Measurements from ENCODE around the gene GALM.
"Not testable (repeated sequence)": the region's sequence is repeated elsewhere in the genome, so short reads cannot be mapped to it uniquely, and the experiment has no call there.

GALM gene

DNA sequence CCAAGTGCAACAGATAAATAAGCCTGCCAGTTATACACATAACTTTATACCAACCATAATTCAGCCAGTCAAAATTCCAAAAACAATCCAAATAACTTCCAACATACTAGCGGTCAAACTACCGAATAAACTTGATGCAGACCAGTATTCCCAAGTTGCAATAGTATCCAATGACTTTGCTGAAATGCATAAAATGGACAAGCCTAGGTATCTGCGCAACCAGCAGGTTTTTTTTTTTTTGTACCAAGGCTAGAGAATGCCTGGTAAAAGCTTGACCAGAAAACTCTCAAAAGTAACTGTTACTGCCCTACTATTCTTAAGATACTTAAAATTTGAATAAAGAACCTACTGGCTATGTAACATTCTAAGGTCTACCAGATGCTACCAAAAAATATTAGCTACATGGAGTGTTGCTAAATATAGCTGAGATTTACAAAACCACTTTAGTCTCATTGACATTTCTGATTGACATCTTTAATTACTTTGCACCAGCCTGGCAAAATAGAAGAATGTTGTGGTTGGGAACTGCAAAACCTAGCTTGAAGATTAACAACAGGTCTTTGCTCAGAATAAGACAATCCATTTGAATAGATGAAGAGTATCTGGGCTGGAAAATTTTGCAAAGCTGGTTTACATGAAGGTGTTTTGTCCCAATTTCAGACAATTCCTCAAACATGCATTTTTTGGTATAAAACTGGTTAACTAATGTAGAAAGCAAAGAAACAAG lies 77.9 kb downstream of the GALM start:
- no peak for DNase-seq

DNA sequence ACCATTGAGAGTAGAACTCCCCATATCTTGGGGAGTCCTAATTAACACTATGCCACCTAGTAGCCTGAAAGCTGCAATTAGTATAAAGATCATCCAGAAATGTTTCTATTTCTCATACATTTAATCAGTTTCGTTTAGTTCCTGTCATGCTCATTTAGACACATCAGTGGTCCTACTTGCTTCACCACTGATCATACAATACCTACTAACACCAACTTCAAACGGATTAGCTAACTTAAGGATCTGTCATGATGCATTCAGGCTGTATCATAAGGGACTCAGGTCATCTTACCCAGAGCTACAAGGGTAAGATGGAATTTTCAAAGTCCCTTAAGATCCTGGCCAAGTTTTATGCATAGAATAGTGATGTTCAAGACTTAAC lies 78.5 kb downstream of the GALM start:
- no peak for DNase-seq

DNA sequence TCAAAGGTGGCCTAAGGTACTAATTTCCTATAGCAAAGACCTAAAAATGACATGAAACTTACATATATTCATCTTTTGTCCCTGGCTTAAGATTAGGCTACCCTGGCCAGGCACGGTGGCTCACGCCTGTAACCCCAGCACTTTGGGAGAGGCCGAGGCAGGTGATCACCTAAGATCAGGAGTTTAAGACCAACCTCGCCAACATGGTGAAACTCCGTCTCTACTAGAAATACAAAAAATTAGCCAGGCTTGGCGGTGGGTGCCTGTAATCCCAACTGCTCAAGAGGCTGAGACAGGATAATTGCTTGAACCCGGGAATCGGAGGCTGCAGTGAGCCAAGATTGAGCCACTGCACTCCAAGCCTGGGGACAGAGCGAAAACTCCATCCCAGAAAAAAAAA lies 79.4 kb downstream of the GALM start:
- no peak for DNase-seq

DNA sequence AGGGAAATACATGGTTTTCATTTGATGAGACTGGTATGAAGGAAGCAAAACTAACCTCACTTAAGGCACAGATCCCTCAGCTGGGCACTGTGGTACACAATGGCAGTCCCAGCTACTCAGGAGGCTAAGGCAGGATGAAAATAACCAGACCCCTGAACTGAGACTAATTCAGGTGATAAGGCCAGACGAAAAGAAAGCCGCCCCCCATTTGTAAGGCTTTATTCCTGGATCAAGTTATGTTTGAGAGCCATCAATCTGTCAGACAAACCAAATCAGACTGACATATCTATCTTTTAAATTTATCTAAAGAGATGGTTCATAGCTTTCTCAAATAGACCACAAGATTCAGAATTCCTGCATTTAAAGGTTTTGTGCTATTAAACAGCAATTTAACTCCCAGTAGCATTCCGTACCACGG lies 81.1 kb downstream of the GALM start:
- DNase-seq, result no peak

DNA sequence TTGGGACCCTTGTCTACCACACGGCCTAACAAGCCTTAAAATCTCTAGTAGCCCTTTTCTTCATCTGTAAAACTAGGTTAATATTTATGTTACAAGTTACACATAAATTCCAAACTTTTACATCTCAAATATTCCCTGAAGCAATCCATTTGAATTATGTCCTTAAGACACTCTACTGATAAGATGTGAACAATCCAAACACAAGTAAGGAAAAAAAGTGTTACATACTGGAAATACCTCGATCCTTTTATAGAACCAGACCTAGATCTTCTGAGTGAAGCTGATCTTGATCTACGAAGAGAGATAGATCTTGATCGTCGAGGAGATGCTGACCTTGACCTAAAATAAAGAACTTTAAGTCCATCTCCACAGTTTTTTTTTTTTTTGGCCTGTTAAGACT lies 81.9 kb downstream of the GALM start:
- no peak for DNase-seq

DNA sequence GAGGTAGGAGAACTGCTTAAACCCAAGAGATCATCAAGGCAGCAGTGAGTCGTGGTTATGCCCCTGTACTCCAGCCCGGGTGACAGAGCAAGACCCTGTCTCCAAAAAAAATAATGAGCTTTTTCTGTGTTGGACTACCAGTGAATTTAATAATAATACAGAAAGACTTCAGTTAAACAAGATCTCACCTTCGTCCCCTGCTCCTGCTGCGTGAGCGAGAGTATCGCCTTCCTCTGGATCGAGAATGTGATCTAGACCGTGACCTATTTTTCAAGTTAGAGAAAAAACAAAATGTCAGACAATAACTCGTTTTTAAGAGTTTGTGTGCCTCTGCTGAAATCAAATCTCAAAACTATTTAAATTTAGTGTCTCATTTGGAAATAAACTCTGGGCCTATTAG lies 82.5 kb downstream of the GALM start:
- DNase-seq, result no peak

DNA sequence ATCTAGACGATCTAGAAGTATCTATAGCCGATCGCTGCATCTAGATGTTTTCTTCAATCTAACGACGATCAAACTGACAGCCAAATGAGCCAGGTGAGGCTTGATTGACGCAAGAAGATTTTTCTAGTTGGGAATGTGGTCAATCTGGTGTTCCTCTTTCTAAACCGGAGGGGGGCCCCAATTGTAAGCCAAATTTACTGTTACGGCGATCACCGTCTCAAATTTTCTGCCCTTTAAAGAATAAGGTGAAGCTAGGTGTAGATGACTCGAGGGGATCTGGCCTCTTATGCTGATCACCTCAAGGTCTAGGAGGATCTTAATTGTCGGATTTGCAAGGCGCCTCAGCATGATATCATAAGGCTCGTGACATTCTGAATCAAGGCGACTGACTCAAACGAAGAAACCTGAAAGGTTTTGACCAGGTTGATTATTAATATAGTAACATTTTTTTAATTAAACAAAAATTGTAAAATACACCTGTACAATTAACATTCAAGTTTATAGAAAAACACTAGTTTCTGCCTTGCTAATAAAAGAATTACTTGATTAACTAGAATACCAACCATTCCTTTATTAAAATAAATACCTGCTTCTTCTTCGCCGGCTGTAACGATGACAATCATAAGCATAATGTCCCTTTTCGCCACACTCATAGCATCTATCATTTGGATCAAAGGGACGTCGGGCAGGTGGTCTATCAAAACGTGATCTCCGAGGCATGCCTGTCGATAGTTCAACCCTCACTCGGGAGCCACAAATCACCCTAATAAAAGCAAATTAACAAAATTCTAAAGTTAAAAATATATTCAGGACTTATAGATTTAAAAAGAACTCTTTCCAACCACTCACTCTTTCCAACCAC lies 83.3 kb downstream of the GALM start:
- no peak for DNase-seq

DNA sequence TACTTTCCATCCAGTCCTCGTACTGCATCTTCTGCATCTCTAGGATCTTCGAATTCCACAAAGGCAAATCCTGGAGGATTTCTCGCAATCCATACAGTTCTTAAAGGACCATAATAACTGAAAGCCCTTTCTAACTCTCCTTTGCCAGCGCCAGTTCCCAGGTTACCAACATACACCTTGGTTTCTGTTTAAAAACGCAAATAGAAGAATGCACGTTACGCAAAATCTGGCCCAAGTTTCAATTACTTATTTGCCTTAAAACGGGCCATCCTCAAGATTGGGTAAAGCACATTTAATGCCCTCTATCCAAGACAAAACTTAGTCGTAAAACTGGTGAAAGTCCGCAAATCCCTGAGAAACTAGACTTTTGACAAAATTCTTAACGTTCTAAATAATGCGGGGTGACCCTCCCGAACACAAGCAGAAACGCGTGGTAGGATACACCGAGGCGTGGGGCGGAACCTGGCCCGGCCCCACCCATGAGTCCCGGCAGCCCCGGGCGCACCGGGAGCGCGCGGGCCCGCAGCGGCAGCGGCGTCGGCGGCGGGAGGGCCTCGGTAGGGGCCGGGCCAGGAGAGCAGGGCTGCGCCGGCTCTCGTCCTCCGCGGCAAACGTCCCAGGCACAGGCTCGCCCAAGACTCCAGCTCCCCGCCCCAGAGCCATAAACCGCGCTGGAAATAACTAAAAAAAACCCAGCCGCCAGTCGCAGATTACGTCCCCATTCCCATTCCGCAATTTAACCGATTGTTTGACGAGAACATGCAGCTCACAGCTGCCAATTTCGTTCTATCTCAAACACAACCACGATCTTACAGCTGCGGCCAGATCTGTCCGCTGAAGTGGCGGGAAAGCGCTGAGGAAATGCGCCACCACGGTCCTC lies 84.3 kb downstream of the GALM start:
- DNase-seq, result peak; percentile 64

DNA sequence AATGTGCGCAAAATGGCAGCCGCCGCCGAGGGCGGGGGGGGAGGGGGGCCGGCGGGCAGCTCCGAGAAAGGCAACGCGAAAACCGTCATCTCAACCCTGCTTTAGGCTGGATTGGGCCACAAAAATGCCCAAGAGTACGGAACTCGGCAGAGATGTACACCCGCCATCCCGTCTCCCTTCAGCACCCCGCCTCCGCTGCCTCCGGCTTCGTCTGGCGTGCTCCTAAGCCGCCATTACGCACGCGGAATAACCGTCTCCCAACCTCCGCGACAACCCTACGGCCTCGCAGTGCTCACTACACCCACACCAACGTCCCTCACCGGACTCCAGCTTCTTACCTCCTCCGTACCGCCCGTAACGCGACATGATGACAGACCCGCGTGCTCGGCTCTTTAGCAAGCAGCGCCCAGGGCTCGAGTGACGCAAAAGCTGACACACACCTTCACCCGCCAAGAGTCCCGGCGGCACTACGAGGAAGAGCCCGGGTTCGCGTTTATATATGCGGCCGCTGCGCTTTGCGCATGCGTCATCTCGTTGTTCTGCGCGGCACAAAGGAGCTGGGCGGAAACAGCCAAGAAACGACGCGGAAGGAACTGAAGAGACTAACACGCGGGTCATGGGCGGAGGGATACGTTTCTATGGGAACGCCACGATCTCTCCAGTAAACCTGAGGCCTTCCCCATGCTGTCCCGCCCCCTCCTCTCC lies 85.1 kb downstream of the GALM start, which contains the start of gene SRSF7:
TSS of gene SRSF7 (minus strand) at position 471 of the 705 bp plus-strand sequence. CDS start at position 366, 105 bp downstream.
- peak; percentile 97 for DNase-seq

DNA sequence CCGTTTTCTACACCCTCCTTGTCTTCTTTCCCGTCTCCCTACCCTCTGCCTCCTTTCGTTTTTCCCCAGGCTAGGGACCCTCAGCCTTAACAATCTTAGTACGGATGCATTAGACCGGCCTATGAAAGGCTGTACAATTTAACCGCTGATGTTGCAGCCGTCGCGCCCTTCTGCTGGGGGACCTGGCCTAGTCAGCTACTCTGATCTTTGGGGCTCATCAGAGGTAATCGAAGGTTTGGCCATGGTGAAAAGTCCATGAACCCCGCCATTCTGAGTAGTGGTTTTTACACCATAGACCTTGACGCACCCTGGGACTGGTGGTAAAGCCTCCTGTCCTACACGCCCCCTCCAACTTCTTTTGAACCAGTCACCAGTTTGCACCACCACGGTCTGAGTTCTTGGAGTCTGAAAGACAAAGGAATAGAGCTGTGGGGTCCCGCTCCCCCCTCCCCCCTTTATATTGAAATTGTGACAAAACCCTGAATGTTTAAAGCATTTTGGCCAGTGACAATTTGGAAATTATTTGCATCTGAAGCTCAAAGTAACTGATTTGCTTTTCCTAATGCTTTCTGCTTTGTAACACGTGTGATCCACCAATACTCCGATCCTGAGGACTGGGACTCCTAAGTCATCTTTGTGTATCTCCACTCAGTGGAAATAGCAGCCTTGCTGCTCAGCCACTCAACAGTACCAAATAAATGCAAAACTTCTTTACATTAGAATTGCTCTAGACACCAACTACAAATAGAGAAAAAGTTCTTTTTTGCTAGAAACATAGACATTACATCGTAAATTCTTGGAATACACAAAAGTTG lies 85.9 kb downstream of the GALM start:
- DNase-seq, result no peak

DNA sequence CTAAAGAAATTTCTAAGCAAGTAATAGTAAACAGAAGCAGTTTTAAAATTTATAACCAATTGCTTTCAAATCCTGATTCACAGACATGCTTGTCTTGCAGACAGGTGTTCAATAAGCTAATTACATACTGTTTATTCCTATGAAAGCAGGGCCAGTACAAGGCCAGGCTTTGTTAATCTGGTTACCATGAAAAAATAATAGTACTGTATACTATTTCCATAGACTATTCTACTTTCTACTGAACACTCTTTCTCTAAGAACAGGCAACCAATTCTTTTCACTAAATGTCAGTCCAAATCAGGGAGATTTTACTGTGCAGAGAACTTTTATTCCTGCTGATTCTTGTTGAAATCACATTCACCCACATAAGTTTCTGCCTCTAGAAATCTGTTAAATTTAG lies 88.1 kb downstream of the GALM start:
- DNase-seq, result no peak

DNA sequence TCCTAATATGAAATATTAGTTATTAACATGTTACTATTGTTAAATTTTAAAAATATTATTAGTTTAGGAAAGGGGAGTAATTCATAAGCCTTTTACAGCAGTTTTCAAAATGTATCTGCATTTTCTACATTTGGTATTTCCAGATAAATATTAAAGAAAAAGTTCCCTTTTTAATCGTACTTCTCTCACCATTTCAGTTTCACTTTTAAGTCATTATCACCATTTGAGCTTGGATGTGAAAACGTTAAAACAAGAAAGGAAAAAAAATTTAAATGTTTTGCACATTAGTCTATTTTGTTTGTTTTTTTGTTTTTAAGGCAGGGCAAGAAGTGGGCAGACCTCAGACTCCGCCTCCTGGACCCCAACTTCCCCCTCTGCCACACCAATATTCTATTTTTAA lies 88.6 kb downstream of the GALM start:
- DNase-seq, result no peak

DNA sequence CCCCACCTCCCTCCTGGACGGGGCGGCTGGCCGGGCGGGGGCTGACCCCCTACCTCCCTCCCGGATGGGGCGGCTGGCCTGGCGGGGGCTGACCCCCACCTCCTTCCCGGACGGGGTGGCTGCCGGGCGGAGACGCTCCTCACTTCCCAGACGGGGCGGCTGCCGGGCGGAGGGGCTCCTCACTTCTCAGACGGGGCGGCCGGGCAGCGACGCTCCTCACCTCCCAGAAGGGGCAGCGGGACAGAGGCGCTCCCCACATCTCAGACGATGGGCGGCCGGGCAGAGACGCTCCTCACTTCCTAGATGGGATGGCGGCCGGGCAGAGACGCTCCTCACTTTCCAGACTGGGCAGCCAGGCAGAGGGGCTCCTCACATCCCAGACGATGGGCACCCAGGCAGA lies 90.0 kb downstream of the GALM start:
- not testable (repeated sequence) for DNase-seq

DNA sequence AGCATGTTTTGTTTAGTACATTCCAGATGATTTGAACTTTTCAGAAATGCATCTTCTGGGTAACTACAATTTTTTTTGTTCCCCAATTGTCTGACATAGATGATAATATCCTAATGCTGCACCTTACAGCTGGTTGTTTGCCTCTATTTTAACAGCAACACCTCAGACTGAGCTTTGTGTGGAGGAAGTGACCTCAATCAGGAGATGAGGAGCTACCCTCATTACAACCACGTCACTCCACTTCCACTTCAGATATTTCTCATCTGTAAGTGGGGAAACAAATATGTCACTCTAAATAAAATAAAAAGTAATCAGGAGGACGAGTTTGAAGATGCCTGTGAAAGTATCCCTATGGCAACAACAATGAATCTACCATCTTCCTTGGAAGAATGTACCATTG lies 97.3 kb downstream of the GALM start:
- DNase-seq, result no peak

DNA sequence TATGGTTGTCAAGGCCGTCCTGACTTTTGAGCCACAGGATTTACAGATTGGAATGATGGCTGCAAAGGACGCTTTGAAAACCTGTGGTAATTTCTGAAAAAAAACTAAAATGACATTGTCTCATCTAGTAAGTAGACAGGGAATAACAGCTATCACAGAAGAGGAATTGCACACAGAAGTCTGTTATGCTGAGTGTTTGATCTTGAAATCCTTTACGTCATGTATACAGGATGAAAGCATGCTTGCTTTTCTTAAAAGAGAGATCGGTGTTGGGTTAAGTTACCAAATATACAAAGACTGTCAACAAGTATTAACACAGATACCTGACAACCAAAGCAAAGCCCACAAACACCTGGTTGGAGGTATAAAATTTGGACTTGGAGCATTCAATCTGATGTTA lies 97.8 kb downstream of the GALM start:
- DNase-seq, result no peak

DNA sequence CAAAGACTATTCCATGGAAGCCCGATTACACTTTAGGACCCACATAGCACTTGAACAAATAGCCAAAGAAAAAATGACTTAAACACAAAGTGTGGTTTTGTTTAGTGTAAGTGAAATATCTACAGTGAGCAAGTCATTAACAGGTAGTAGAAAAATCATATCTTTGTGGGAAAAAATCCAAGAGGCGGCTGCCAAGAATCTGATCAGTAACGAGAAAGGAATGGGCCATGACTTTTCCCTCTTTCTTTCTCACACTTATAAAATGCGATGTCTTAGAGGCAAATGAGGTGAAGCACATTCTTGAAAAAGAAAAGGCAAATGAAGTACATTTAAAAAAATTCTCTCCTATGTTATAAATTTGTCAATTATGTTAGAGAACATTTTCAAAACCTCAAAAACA lies 99.2 kb downstream of the GALM start:
- DNase-seq, result no peak

DNA sequence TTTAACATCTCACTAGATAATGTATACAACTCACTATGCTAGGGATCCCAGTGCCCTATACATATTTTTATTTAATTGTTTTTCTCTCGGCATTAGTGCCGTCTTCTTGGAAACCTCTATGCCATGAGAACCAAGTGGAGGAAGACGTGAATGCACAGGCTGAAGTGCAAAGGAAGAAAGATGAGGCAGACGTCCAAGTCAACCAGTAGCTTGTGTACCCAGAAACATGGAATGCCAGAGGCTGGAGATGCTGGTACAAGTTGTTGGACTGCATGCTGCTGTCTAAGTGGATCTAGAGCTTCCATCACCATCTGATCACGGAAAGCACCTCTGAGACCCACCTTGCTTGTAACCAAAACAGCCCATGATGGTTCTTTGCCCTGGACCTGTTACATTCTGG lies 99.6 kb downstream of the GALM start:
- no peak for DNase-seq

DNA sequence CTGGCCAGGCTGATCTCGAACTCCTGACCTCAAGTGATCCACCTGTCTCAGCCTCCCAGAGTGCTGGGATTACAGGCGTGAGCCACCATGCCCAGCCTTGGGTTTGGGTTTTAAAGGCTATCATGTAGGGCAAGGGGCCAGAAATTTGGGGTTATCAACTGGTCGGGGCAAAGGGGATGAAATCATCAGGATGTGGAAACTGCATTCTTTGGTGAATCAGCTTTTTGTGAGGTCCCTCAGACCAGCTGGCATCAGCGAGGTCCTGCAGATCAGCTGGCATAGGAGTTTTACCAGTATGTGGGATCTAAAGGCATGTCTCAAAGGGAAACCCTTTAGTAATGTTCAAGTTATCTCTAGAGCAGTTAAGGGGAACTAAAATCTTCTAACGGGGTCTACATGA lies 105.7 kb downstream of the GALM start:
- no peak for DNase-seq

DNA sequence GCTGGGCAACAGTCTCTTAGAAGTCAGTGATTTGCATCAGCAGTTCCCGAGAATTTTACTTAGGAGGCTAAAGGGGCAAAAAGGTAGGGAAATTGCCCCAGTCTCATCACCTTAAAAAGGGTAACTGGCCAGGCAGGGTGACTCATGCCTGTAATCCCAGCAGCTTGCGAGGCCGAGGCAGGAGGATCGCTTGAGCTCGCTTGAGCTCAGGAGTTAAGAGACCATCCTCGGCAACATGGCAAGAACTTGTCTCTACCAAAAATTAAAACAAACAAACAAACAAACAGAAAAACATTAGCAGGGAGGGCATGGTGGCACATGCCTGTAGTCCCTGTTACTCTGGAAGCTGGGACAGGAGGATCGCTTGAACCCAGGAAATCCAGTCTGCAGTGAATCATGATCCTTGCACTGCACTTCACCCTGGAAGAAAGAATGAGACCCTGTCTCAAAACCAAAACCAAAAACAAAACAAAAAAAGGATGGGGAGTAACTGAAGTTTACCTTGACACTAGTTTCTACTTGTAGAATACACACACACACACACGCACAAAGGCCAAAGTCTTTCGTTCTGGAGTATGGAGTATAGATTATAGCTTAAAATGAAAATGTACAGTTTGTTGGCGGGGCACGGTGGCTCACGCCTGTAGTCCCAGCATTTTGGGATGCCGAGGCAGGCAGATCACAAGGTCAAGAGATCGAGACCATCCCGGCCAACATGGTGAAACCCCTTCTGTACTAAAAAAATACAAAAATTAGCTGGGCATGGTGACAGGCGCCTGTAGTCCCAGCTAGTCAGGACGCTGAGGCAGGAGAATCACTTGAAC lies 109.4 kb downstream of the GALM start:
- DNase-seq, result no peak

DNA sequence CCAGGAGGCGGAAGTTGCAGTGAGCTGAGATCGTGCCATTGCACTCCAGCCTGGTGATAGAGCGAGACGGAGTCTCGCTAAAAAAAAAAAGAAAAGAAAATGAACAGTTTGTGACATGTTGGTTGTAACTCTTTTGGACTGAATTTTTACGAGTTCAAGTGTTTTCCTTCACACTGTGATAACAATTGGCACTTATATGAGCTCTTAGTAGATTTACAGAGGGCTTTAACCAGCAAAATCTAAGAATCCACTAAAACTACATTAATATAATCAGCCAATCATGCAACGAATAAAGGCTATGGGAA lies 110.0 kb downstream of the GALM start:
- no peak for DNase-seq

DNA sequence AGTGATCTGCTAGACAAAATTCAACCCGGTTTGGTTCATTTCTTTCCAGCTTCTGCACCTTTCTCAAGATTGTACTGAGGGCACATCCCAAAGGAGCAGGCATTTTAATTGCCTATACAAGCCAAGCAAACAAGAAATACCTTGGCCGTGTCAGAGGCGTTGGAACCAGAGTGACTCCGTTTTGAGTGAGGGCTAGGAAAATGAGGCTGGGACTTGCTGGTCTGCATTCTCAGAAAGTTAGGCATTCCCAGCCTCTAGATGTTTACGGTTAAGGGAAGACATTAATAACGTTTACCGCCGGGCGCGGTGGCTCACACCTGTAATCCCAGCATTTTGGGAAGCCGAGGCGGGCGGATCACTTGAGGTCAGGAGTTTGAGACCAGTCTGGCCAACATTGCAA lies 110.6 kb downstream of the GALM start:
- no peak for DNase-seq
